Heart left ventricle (tissue), 13 donors: ENCODE measurements around the gene NECTIN4.

Experiments used
- CTCF ChIP-seq, 12 donors: fragments of 200-600 bp; sonication (generic) in 4 of 12; IDR thresholded peaks; one replicate each; pipeline versions ENCODE4 v1.5.0 to v1.8.0; 2018 to 2022; ENCODE audit warnings: antibody characterized with exemption in 12 of 12, mild to moderate bottlenecking in 5 of 12
- POLR2A ChIP-seq, 2 donors: fragments of 450-650 bp; IDR thresholded peaks; one replicate each; pipeline ENCODE4 v1.6.1; 2017; ENCODE audit warnings: antibody characterized with exemption in 2 of 2, mild to moderate bottlenecking in 2 of 2, moderate library complexity in 2 of 2
- donor health status: ischemic (EF 13 %, LVEDD 7.1; RV severe dilation, severe dysfunction).
- donor health status: DM: no; HTN: yes; CAD: no.
- donor health status: DM: no; HTN: no; CAD: no.
- donor health status: ischemic (EF 25% LVEDD 6.9; RV normal size, moderate dysfunction).
- donor health status: ischemic (EF 25% LVEDD 5.7; RV mildly dilated, moderate dysfunction).
- donor health status: ischemic (EF 35%, LVEDD 5.7; RV mildly dilated, moderate dysfunction).
- donor health status: nonischemic (EF 11% LVEDD 7.7; RV severe dilation, severe dysfunction).
- donor health status: DM: yes; HTN: yes; CAD: no.
- donor health status: PGD.
- donor health status: ischemic (EF 29% LVEDD 5.4; RV normal size, mild dysfunction).
- donor health status: nonischemic (EF 23%, LVEDD 6.1; RV moderate dilation, normal function).

- no peak for TF ChIP-seq POLR2A (IDR thresholded peaks at IDR 0.05)
- TF ChIP-seq CTCF (IDR thresholded peaks at IDR 0.05), result no peak
These were observed 21.8 kb upstream of the NECTIN4 start for GRCh38 chr1:161111117-161111516.
